IPS DF 4.7 (cell line): ENCODE measurements around the gene APBB3.
A peak's percentile ranks its signal among the peaks of the same experiment; 100 is the strongest.

Experiments used
- DNase-seq: peaks from one replicate; pipeline ENCODE4 v3.0.0-alpha.2; 2013; ENCODE audit warnings: low spot score; ENCODE audit errors: extremely low read depth

APBB3 gene

DNA sequence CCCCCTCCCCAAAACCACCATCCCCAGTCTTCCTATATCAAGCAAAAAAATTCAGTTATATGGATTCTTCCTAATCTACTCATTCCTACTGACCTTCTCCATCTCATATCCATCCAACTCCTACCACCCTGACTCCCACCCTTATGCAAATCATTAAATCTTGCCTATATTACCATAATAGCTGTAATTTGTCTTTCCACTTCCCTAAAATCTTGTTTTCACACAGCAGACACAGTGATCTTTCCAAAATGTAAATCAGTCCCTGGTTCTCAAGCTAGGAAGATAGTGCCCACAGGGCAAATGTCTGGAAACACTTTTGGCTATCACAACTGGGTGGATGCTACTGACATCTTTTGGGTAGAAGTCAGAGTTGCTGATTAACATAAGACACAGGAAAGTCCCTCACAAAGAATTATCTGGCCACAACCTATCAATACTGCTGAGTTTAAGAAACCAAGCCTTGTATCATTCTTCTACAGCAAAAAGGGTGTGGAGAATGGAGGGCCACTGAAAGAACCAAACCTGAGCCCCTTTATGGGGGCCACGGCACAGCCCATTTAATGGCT is 8.6 kb downstream of the APBB3 start:
- no peak for DNase-seq

DNA sequence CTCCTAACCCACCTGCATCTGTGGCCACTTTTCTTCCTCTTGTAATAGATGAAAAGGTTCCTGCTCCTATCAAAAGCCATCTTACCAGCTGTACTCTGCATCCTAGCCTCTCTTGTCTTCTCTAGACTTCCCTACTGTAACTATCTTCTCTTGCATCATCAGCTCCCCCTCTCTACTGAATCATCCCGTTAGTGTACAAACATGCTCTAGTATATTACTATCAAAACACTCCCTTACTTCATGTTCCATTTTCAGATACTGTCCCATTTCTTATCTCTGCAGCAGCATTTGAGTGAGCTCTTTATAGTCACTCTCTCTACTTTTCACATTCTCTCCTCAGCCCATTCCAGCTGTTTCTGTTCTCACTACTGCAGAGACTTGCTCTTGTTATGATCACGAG is 9.9 kb downstream of the APBB3 start:
- DNase-seq: no peak

DNA sequence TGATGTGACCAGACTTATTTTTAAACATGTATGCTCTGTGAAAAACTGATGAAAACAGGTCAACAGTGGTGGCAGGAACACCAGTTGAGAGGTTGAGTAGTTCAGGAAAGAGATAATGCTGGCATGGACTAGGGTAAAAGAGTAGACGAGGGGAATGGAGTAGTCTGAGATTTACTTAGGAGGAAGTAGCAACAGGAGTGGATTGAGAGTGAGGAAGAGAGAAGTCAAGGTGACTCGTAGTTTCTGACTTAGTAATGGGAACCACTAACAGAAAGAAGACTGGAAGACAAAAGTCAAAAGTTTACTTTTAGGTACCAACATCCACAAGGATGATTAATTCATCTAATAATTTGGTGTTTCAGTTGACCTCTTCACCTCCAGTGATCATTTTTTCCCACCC is 10.7 kb downstream of the APBB3 start:
- DNase-seq: no peak

DNA sequence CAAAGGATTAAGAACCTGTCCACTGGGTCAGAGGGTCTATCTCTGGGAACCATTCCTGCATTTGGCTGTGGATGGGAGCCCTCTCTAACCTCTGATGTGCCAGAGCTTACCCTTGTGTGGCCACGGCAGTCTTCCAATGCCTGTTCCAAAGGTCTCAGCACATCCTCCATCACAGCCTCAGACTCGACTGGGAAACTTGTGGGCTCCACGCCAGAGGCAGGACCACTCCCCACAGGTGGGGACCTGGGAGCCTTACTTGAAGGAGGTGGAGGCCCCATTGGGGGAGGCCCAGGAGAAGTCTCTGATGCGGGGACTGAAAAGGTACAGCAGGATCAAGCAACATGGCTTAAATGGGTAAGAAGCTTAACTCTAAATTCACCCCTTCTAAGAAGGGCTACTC is 12.5 kb downstream of the APBB3 start:
- no peak for DNase-seq

DNA sequence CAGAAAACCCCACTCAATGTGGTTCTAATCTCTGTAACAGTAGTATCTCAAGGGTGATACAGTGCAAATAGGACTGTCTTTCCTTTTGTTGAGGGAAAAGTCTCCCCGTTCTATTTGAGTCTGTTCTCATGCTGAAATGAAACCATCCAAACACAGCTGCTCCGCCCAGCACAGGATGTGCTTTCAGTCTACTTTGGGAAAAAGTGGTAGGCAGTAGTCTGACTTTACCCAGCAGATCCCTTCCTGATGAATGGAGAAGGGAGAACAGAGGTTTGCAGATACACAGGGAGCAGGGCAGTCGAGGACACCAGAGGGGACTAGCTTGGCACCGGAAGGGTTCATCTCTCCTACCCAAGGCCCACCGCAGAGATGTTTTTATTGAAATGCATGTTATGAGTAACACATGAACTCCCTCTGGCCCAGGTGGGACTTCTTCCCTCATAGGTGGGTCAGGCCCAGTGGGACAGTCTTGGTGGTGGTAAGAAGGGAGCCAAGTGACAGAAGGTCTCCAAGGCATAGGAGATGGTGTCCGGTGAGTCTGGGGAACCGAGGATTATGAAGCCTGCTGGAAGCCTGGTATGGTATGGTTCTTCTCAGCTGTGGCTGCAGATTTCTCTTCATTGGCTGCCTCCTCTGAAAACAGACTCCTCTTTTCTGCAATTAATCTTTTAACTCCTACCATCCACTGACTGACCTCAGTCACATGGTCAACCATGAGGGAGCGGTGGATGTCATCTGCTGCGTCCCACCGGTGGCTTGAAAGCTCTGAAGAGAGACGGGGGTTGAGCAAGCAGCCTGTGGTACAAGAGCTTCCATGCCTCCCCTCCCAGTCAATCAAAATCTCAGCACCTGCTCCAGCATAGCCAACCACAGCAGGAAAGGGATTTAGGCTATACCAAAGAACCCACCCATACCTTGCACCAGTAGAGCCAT is 14.0 kb downstream of the APBB3 start:
- no peak for DNase-seq

DNA sequence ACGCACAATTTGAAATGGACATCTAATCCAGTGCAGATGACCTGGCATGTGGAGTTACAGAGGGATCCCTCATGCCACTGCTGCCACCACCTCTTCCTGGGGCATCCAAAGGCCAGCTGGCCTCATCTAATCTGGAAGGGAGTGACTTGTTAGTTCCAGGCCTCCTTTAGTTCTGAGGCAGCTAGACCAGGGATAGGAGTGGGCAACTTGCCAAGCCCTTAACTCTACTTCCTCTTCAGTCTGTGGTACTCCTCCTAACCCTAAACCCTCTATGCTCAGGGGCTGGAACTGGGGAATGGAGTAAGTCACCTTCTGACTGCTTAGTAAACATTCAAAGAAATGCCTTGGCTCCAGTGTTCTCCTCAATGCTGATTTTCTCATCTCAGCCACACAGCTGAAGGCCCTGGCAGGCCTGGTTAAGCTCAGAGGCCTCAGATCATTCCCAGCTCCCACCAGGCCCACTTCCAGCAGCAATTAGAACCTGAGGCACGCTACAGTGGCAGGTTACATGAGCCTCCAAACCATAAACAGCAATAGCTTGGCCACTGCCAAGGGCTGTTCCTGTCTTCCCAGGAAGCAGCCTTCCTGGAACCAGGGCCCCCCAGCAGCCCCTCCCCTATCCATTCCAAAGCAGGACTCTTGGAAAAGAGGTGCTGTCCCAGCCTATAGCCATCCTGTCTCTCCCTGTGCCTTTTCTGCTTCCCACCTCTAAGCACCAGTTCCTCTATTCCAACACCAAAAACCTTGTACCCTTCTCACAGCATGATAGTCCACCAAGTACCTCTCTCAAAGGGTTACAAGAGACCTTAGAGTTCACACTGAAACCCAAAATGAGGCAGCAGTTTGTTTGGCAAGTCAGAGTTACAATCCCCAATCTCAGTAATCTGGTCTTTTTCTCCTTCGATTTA is 14.9 kb downstream of the APBB3 start:
- no peak for DNase-seq

DNA sequence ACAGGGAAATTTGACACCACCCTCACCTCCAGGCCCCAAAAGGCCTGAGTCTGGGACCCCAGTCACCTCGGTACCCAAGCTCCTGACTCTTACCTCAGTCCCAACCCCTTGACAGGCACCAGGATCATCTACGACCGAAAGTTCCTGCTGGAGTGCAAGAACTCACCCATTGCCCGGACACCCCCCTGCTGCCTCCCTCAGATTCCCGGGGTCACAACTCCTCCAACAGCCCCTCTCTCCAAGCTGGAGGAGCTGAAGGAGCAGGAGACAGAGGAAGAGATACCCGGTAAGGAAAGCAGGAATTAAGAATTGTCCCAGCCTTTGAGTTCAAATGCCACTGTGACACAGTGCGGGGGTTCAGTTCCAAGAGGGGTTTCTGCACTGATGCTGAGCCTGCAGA is 15.6 kb downstream of the APBB3 start:
- no peak for DNase-seq

DNA sequence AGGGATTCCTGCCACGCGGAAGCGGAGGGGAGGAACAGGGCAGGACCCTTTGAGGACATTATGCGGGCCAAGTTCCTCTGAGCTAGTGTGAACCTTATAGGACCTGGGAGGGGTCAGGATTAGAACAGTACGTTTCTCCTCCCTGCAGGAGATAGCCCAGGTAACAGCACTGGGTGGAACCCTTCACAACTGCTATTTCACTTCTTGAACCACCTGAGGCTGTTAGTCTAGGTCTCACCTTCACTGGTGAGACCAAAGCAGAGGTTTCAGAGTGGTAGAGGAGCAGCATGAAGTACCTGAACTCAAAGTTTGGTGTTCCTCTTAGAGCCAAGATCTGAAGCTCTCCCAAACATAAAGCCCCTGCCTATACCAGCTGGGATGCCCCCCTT is 16.1 kb downstream of the APBB3 start:
- DNase-seq: no peak

DNA sequence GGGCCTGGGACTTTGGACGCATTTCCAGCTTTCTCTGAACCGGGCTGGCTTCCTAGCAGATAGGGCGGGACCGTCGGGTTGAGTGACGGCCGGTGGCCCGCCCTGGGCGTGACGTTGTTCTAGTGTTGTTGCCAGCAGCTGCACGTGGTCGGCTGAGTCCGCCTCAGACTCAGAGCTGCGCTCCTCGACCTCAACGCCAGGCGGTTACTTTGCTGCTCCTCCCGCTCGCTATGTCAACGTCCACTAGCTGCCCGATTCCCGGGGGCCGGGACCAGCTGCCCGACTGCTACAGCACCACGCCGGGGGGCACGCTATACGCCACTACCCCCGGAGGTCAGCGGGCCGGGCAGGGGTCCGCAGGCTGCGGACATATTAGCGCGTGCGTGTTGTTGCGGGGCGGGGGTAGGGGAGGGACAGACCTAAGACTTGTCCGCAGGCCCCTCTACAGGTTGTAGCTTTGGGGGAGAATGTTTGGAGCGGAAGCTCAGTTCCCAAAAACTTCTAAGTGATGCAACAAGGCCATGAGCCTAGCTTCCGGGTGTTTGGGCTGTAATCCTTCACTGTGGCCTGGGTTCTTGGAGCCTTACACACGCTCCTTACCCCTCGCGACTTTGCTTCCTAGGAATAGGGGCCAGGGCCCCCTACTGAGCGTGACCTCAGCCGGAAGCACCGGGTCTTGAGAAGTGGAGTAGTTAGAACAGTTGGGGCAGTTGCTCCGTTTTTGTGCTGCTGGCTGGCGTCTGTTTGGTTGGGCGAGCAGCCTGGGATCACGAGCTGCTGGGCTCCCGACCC is 16.7 kb downstream of the APBB3 start, which contains the start of gene EIF4EBP3:
Gene EIF4EBP3 (plus strand): TSS at position 155 of the 792 bp plus-strand sequence. CDS start 76 bp downstream, at position 231.
- peak; percentile 91 for DNase-seq

DNA sequence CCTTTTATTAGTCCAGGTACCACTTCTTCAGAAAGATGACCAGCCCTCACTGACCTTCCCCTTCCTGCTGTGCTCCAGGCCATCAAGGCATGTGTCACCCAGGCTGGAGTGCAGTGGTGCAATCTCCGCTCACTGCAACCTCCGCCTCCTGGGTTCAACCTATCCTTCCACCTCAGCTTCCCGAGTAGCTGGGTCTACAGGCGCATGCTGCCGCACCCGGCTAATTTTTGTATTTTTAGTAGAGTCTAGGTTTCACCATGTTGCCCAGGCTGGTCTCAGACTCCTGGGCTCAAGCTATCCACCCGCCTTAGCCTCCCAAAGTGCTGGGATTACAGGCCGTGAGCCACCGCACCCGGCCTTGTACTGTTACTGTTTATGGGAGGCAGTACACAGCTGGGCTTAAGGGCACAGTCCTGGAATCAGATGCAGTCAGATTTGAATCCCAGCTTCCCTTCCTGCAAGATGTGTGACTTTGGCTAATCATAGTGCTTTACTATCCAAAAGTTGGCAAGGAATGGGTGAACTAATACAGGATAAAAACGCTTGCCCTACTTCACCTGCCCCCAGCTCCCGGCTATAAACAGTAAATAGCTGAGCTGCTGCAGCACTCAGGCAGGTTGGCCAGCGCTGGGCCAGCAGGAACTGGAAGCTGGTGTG is 17.4 kb downstream of the APBB3 start:
- no peak for DNase-seq

DNA sequence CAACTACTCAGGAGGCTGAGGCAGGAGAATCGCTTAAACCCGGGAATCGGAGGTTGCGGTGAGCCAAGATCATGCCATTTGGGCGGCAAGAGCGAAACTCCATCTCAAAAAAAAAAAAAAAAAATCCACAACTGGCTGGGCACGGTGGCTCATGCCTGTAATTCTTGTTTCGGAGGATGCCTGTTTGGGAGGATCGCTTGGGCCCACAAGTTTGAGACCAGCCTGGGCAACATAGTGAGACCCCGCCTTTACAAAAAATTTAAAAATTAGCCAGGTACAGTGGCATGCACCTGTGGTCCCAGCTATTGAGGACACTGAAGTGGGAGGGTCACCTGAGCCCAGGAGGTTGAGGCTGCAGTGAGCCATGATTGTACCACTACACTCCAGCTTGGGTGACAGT is 18.8 kb downstream of the APBB3 start:
- no peak for DNase-seq

DNA sequence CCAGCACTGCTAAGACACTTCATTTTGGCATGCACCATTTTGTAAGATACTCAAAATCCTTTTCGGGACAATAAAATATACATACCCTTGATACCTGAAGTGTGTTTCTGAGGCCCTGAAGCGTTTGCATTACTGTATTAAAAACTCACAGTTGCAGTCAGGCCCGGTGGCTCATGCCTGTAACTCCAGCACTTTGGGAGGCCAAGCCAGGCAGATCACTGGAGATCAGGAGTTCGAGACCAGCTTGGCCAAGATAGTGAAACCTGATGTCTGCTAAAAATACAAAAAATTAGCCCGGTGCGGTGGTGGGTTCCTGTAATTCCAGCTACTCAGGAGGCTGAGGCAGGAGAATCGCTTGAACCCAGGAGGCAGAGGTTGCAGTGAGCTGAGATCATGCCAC is 19.4 kb downstream of the APBB3 start:
- DNase-seq: no peak

DNA sequence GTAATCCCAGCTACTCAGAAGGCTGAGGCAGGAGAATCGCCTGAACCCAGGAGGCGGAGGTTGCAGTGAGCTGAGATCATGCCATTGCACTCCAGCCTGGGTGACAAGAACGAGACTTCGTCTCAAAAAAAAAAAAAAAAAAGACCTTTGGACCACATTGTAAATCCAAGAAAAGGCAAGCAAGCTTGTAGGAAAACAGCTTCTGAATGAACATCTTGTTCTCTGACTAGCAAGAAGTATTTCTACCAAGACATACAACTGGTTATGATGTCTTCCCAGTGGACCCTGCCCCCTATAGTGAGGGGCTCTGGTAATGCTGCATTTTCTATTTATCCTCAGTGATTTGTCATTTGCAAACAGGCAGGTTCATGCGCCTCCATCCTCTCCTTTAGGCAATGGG is 21.4 kb downstream of the APBB3 start:
- no peak for DNase-seq

DNA sequence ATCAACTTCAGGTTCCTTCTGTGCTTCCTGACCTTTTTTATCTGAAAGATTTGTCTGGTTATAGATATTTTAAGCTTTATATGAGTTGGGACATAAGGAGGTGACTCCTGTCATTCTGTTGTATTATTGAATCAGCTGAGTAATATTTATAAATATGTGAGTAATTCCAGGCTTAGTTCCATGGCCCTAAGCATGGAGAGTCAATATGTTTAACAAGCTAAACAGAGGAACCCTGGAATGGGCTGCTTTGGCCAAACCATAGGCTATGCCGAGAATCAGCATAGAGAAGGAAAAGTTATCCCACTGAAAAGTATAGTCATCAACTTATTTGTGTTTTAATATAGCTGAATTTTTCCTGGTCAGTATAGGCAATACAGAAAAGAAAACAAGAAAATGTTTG is 24.2 kb downstream of the APBB3 start:
- no peak for DNase-seq

DNA sequence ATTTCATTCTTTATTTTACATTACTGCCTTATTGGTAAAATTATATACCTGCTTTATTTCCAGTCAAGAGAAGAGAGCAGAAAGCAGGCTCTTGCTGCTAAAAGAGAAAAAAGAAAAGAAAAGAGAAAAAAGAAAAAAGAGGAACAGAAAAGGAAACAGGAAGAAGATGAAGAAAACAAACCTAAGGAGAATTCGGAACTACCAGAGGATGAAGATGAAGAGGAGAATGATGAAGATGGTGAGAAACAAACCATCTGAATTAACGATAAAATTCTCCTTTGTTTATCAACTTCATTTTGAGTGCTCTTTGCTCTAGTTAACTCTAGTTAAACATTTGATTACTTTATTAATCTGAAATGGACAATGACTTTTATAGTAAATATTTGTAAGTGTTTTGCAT is 40.4 kb downstream of the APBB3 start:
- no peak for DNase-seq

DNA sequence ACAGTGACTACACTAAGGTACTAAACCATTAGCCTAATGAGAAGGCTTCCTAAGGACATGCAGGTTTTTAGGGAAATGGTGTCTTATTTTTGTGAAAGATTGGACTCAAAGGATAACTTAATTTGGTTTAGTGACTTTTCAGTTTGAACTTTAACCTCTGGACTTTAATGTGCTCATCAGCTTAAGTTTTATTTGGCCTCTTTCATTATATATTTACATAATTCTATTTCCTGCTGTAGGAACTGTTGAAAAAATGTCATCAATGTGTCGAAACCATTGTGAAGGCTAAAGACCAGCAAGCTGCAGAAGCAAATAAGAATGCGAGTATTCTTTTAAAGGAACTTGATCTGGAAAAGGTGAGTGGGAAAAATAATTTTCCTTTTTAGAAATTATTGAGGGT is 51.3 kb downstream of the APBB3 start:
- no peak for DNase-seq

DNA sequence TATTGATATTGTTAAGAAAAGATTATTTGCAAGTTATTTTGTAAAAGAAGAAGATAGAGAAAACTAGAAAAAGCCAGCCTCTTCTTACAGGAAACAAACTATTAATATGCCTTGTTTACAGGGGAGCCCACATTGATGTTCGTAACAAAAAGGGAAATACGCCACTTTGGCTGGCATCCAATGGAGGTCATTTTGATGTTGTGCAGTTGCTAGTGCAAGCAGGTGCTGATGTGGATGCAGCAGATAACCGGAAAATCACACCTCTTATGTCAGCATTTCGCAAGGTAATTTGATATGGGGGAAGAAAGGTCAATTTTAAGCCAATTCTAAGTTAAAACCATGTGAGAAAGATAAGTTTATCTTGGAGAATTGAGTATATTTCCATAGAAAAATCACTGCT is 54.5 kb downstream of the APBB3 start:
- no peak for DNase-seq
